CD4-positive, alpha-beta T cell treated with Interleukin-15 for 1 hour (primary cell): ENCODE measurements around the gene AP3S1.
"Not testable (repeated sequence)": the region's sequence is repeated elsewhere in the genome, so short reads cannot be mapped to it uniquely, and the experiment has no call there.

Source experiments
- DNase-seq: peaks from one replicate; pipeline ENCODE4 v3.0.0-alpha.2; 2020

Gene AP3S1

GRCh38 chr5:115841382-115842088, at the start of gene AP3S1, which contains the start of gene ATG12:
Gene AP3S1, plus strand, starts transcription at chr5:115841935. Its CDS starts 103 bp downstream, at chr5:115842038.
Gene ATG12, minus strand, starts transcription at chr5:115841565. Its CDS starts 13 bp downstream, at chr5:115841552.
- DNase-seq = peak; percentile 89

GRCh38 chr5:115795700-115796099, 46.0 kb upstream of the AP3S1 start:
- no peak for DNase-seq

GRCh38 chr5:115796656-115797055, 45.1 kb upstream of the AP3S1 start:
- DNase-seq = no peak

- no peak for DNase-seq
Observed at GRCh38 chr5:115798252-115798651, 43.5 kb upstream of the AP3S1 start.

GRCh38 chr5:115800108-115800507, 41.6 kb upstream of the AP3S1 start:
- no peak for DNase-seq

GRCh38 chr5:115801152-115801551, 40.6 kb upstream of the AP3S1 start:
- DNase-seq = no peak

- DNase-seq = no peak
Observed at GRCh38 chr5:115801984-115802383, 39.8 kb upstream of the AP3S1 start.

- DNase-seq = no peak
Observed at GRCh38 chr5:115806986-115807653, 34.6 kb upstream of the AP3S1 start.

GRCh38 chr5:115807654-115808052, 34.1 kb upstream of the AP3S1 start:
- no peak for DNase-seq

GRCh38 chr5:115808066-115808465, 33.7 kb upstream of the AP3S1 start:
- not testable (repeated sequence) for DNase-seq

GRCh38 chr5:115809946-115810345, 31.8 kb upstream of the AP3S1 start:
- no peak for DNase-seq

- no peak for DNase-seq
Observed at GRCh38 chr5:115810761-115811160, 31.0 kb upstream of the AP3S1 start.

GRCh38 chr5:115811406-115811805, 30.3 kb upstream of the AP3S1 start:
- no peak for DNase-seq

- DNase-seq = no peak
Observed at GRCh38 chr5:115812372-115812771, 29.4 kb upstream of the AP3S1 start.

GRCh38 chr5:115813719-115814118, 28.0 kb upstream of the AP3S1 start:
- DNase-seq = no peak

- no peak for DNase-seq
Observed at GRCh38 chr5:115815006-115815692, 26.6 kb upstream of the AP3S1 start.

- no peak for DNase-seq
Observed at GRCh38 chr5:115815693-115816225, 26.0 kb upstream of the AP3S1 start.

- no peak for DNase-seq
Observed at GRCh38 chr5:115816226-115817081, 25.3 kb upstream of the AP3S1 start, which contains the start of gene CDO1. Gene CDO1, minus strand, starts transcription at chr5:115816659. Its CDS starts 262 bp downstream, at chr5:115816397.

GRCh38 chr5:115817386-115817785, 24.3 kb upstream of the AP3S1 start:
- no peak for DNase-seq

- no peak for DNase-seq
Observed at GRCh38 chr5:115818821-115819220, 22.9 kb upstream of the AP3S1 start.

GRCh38 chr5:115820846-115821245, 20.9 kb upstream of the AP3S1 start:
- DNase-seq = no peak

- not testable (repeated sequence) for DNase-seq
Observed at GRCh38 chr5:115824983-115825382, 16.8 kb upstream of the AP3S1 start.
